ENCODE measurements around the gene WNT7B.
"Not testable (repeated sequence)": the region's sequence is repeated elsewhere in the genome, so short reads cannot be mapped to it uniquely, and the experiment has no call there.

Gene WNT7B

GRCh38 chr22:46008291-46008690 lies 31.3 kb upstream of the WNT7B start:
- DNase-seq (ENCODE audit: low read depth): no peak

- peak; percentile 62 for DNase-seq (ENCODE audit: low read depth)
Measured at GRCh38 chr22:46007848-46008261, 30.9 kb upstream of the WNT7B start.

GRCh38 chr22:46007003-46007847 lies 30.3 kb upstream of the WNT7B start:
- DNase-seq (ENCODE audit: low read depth): peak; percentile 65

- DNase-seq (ENCODE audit: low read depth): peak; percentile 77
Measured at GRCh38 chr22:46006379-46007002, 29.5 kb upstream of the WNT7B start.

- DNase-seq (ENCODE audit: low read depth): not testable (repeated sequence)
Measured at GRCh38 chr22:46005116-46005705, 28.2 kb upstream of the WNT7B start.

GRCh38 chr22:46004105-46004866 lies 27.3 kb upstream of the WNT7B start:
- no peak for DNase-seq (ENCODE audit: low read depth)

GRCh38 chr22:46003271-46004091 lies 26.5 kb upstream of the WNT7B start:
- DNase-seq (ENCODE audit: low read depth): no peak

- no peak for DNase-seq (ENCODE audit: low read depth)
Measured at GRCh38 chr22:46002757-46003270, 25.9 kb upstream of the WNT7B start.

GRCh38 chr22:46001426-46002106 lies 24.6 kb upstream of the WNT7B start:
- no peak for DNase-seq (ENCODE audit: low read depth)

GRCh38 chr22:46001046-46001425 lies 24.1 kb upstream of the WNT7B start:
- no peak for DNase-seq (ENCODE audit: low read depth)

- DNase-seq (ENCODE audit: low read depth): no peak
Measured at GRCh38 chr22:46000081-46001027, 23.4 kb upstream of the WNT7B start.

GRCh38 chr22:45999379-45999971 lies 22.5 kb upstream of the WNT7B start:
- no peak for DNase-seq (ENCODE audit: low read depth)

- DNase-seq (ENCODE audit: low read depth): no peak
Measured at GRCh38 chr22:45998638-45999378, 21.8 kb upstream of the WNT7B start.

- DNase-seq (ENCODE audit: low read depth): no peak
Measured at GRCh38 chr22:45997777-45998637, 21.0 kb upstream of the WNT7B start.

- DNase-seq (ENCODE audit: low read depth): peak; percentile 95
Measured at GRCh38 chr22:45997077-45997776, 20.3 kb upstream of the WNT7B start.

GRCh38 chr22:45996241-45997076 lies 19.5 kb upstream of the WNT7B start:
- DNase-seq (ENCODE audit: low read depth): peak; percentile 70
